Naive thymus-derived CD4-positive, alpha-beta T cell (primary cell): Measurements from ENCODE around the gene GLDC. TPM values are rescaled to one million over a fixed set of nuclear protein-coding genes. Genes with fewer than 3 reads are reported as not detected.
A peak's percentile ranks its signal among the peaks of the same experiment; 100 is the strongest.

Experiments used
- ATAC-seq: fragments of 150-1000 bp; cut with Tn5 transposase; 2 replicates; pipeline ENCODE4 v1.10.0; 2021; ENCODE audit warnings: mild to moderate bottlenecking, moderate library complexity
- CTCF ChIA-PET: fragments of 350-600 bp; sonication (Branson Sonifier 250); formaldehyde crosslinking; loops from one replicate; lab custom pipeline; 2021; ENCODE audit warnings: antibody characterized with exemption; lab: Charles Lee
- POLR2A ChIA-PET: fragments of 350-600 bp; sonication (Branson Sonifier 250); formaldehyde crosslinking; loops from one replicate; lab custom pipeline; 2021; ENCODE audit warnings: antibody characterized with exemption, inconsistent platforms; lab: Charles Lee
- DNase-seq, 9 donors: peaks; one replicate each; pipeline versions ENCODE4 v3.0.0 to v3.0.0-alpha.2; 2020 to 2022; ENCODE audit warnings: mixed read lengths in 1 of 9
- H3K27ac ChIP-seq: one replicate; pipeline ENCODE4 v1.7.0; 2013; ENCODE audit warnings: mild to moderate bottlenecking, low read depth, low read length, moderate library complexity
- H3K27me3 ChIP-seq, 2 donors: one replicate each; pipeline ENCODE4 v1.7.0; 2013; ENCODE audit warnings: low read length in 2 of 2, mild to moderate bottlenecking in 2 of 2, moderate library complexity in 2 of 2; ENCODE audit not compliant: control insufficient read depth in 2 of 2, insufficient read depth in 2 of 2
- H3K36me3 ChIP-seq, 3 experiments: 1 replicate in 2 of 3; 2 replicates in 1 of 3; pipeline ENCODE4 v1.7.0; 2013; ENCODE audit warnings: low read length in 3 of 3, mild to moderate bottlenecking in 3 of 3, moderate library complexity in 1 of 3; ENCODE audit not compliant: insufficient read depth in 3 of 3, control insufficient read depth in 2 of 3
- H3K4me1 ChIP-seq, 2 donors: one replicate each; pipeline ENCODE4 v1.7.0; 2013; ENCODE audit warnings: low read length in 2 of 2, mild to moderate bottlenecking in 2 of 2, moderate library complexity in 1 of 2; ENCODE audit not compliant: control insufficient read depth in 2 of 2, insufficient read depth in 2 of 2
- H3K4me3 ChIP-seq: 2 replicates; pipeline ENCODE4 v1.7.0; 2013; ENCODE audit warnings: mild to moderate bottlenecking, low read length
- H3K9me3 ChIP-seq, 3 experiments: 1 replicate in 2 of 3; 2 replicates in 1 of 3; pipeline ENCODE4 v1.7.0; 2013; ENCODE audit warnings: low read length in 3 of 3; ENCODE audit not compliant: control insufficient read depth in 2 of 3
- H3K27ac Mint-ChIP-seq, 9 donors: one replicate each; pipeline ENCODE4 v1.8.0; 2020 to 2022; ENCODE audit warnings: mixed read lengths in 9 of 9, mild to moderate bottlenecking in 8 of 9, moderate library complexity in 5 of 9, inconsistent platforms in 2 of 9
- H3K27me3 Mint-ChIP-seq, 5 donors: one replicate each; pipeline ENCODE4 v1.8.0; 2021 to 2022; ENCODE audit warnings: mixed read lengths in 5 of 5, mild to moderate bottlenecking in 1 of 5
- H3K36me3 Mint-ChIP-seq, 5 donors: one replicate each; pipeline ENCODE4 v1.8.0; 2020 to 2022; ENCODE audit warnings: mixed read lengths in 5 of 5, mild to moderate bottlenecking in 3 of 5, inconsistent platforms in 1 of 5
- H3K4me1 Mint-ChIP-seq, 7 donors: one replicate each; pipeline ENCODE4 v1.8.0; 2020 to 2022; ENCODE audit warnings: mixed read lengths in 7 of 7, mild to moderate bottlenecking in 3 of 7, inconsistent platforms in 1 of 7
- H3K4me3 Mint-ChIP-seq, 10 donors: one replicate each; pipeline ENCODE4 v1.8.0; 2020 to 2022; ENCODE audit warnings: mild to moderate bottlenecking in 10 of 10, mixed read lengths in 10 of 10, moderate library complexity in 6 of 10, inconsistent platforms in 2 of 10
- H3K9me3 Mint-ChIP-seq, 11 donors: one replicate each; pipeline ENCODE4 v1.8.0; 2020 to 2022; ENCODE audit warnings: mixed read lengths in 11 of 11, mild to moderate bottlenecking in 4 of 11, inconsistent platforms in 1 of 11, moderate library complexity in 1 of 11
- intact Hi-C, 2 donors: fragments of 100-400 bp; cut with micrococcal nuclease; formaldehyde crosslinking; loops; one replicate each; pipeline ENCODE4 v1.15.1; 2023
- polyA plus RNA-seq, 2 donors: library from polyadenylated mRNA; unstranded; fragments of 300-500 nt; fragmentation: Illumina TruSeq; gene quantifications; one replicate each; pipeline ENCODE4 v1.2.3, GENCODE V29; 2021
- total RNA-seq, 6 experiments: library from RNA in 5 of 6; stranded (reverse) in 5 of 6; gene quantifications; 1 replicate in 5 of 6; 2 replicates in 1 of 6; pipeline ENCODE4 v1.2.3 and lab custom pipeline; 2021 to 2026

Gene GLDC
- total and polyA plus RNA-seq, 7 experiments from 2014 or later, result 0.56 to 2.2 (median 2.0) TPM; not detected in 4

DNA sequence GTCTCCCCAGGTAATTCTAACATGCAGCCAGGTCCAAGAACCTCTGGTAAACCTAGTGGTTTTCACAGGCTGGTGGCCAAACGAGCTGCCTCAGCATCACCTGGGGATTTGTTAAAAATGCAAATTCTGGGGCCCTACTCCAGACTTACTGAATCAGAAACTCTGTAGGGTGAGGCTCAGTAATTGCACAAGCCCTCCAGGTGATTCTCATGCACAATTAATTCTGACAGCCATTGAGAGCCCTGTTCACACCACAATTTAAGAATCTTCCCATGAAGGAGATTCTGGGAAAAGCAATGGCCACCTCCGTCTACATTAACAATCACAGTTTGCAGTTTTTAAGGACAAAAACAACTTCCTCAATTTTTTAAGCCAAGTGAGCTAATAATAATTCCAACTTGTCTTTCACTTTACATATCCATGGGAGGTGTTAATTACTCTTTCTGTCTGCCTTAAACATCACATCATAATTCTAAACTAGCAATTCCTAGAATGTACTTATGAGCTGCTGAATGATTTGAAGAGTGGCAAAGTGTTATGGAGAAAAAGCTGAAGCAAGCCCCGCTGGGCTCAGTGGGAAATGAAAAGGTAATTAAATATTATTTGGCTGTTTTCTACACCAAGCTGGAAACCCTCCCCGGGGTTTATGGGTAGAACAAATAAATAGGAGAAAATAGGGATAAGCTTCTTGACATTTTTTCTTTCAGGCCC, 70.0 kb downstream of the GLDC start:
- H3K4me1 ChIP-seq, result no peaks in the 10 kb centered on the region
- H3K9me3 Mint-ChIP-seq, result no peaks in the 10 kb centered on the region
- ChIA-PET POLR2A (interaction anchor here (0.7 kb wide), 1 partner anchor 10 kb away, joined by 3 read pairs; no protein-coding TSS in a partner anchor), CTCF (interaction anchor here (1.2 to 1.8 kb wide), 2 partner anchors 10 to 222 kb away, joined by 3 to 4 read pairs; no protein-coding TSS in a partner anchor)
- no peak overlapping the region for H3K27ac Mint-ChIP-seq
- H3K27ac ChIP-seq, result no peak overlapping the region
- no peak for ATAC-seq
- no peak overlapping the region for H3K4me3 Mint-ChIP-seq
- no peaks in the 10 kb centered on the region for H3K27me3 ChIP-seq
- no peaks in the 10 kb centered on the region for H3K36me3 ChIP-seq
- H3K36me3 Mint-ChIP-seq, result no peaks in the 10 kb centered on the region
- no peak overlapping the region for H3K4me3 ChIP-seq
- no peaks in the 10 kb centered on the region for H3K4me1 Mint-ChIP-seq
- no peak for DNase-seq
- no peaks in the 10 kb centered on the region for H3K9me3 ChIP-seq
- peaks cover 7 to 34% (median 29%) of the 10 kb centered on the region in 5 donors for H3K27me3 Mint-ChIP-seq
- intact Hi-C loops, result no loop called here

DNA sequence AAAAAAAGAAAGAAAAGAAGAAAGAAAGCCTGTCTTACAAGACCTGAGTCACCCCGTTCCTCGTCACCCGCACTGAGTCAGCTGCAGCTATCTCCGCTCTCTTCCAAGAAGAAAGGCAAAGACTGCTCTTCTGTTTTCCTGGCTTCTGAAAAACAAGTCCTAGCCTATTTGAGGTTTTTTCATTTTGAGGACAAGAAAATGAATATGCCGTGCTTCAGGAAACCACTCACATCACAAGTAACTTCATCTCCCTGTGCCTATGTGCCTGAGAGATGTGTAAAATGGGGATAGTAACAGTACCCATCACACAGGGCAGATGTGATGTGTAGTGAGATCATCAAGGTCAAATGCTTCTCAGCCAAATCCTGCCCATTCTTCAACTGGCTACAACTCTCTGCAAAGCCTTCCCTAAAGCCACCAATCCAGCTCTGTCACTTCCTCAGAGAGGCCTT, 78.4 kb downstream of the GLDC start:
- Mint-ChIP-seq H3K27ac (peak overlapping the region in 2 of 9 donors; percentile 31 to 72), H3K9me3 (peaks cover 0 to 2% (median 0%) of the 10 kb centered on the region in 11 donors), H3K27me3 (peaks cover 0 to 11% (median 8%) of the 10 kb centered on the region in 5 donors), H3K36me3 (no peaks in the 10 kb centered on the region), H3K4me1 (peaks cover 0 to 23% (median 0%) of the 10 kb centered on the region in 7 donors), H3K4me3 (peak overlapping the region in 1 of 10 donors; percentile 62)
- Histone ChIP-seq H3K4me1 (no peaks in the 10 kb centered on the region), H3K36me3 (no peaks in the 10 kb centered on the region), H3K27me3 (no peaks in the 10 kb centered on the region), H3K4me3 (no peak overlapping the region), H3K27ac (no peak overlapping the region), H3K9me3 (no peaks in the 10 kb centered on the region)
- intact Hi-C loops, result loop anchor here in 1 of 2 donors (2.0 to 5.0 kb wide), 3 partner anchors 115 to 510 kb away; partner anchors contain the start of gene UHRF2
- ChIA-PET CTCF (interaction anchor here (0.6 to 4.7 kb wide), 5 partner anchors 200 to 425 kb away, joined by 3 to 88 read pairs (median 3); no protein-coding TSS in a partner anchor), POLR2A (no interaction called here)
- peak in 1 of 9 donors; percentile 34 for DNase-seq
- no peak for ATAC-seq

GRCh38 chr9:6566409-6567139, 79.0 kb downstream of the GLDC start:
- Mint-ChIP-seq H3K4me1 (peaks cover 0 to 23% (median 0%) of the 10 kb centered on the region in 7 donors), H3K4me3 (peak overlapping the region in 1 of 10 donors; percentile 62), H3K27me3 (peaks cover 0 to 7% (median 5%) of the 10 kb centered on the region in 5 donors), H3K36me3 (no peaks in the 10 kb centered on the region), H3K9me3 (peaks cover 0 to 2% (median 0%) of the 10 kb centered on the region in 11 donors), H3K27ac (peak overlapping the region in 2 of 9 donors; percentile 31 to 72)
- DNase-seq, result peak in 1 of 9 donors; percentile 57
- Histone ChIP-seq H3K9me3 (no peaks in the 10 kb centered on the region), H3K27me3 (no peaks in the 10 kb centered on the region), H3K36me3 (no peaks in the 10 kb centered on the region), H3K27ac (no peak overlapping the region), H3K4me1 (no peaks in the 10 kb centered on the region), H3K4me3 (no peak overlapping the region)
- ChIA-PET POLR2A (no interaction called here), CTCF (interaction anchor here (0.7 to 4.7 kb wide), 3 partner anchors 212 to 424 kb away, joined by 3 to 88 read pairs (median 4); no protein-coding TSS in a partner anchor)
- peak; percentile 69 for ATAC-seq
- intact Hi-C loops, result loop anchor here in 1 of 2 donors (2.0 to 5.0 kb wide), 3 partner anchors 116 to 509 kb away; partner anchors contain the start of gene UHRF2

GRCh38 chr9:6565312-6565711, 80.2 kb downstream of the GLDC start:
- POLR2A ChIA-PET, result interaction anchor here (0.6 kb wide), 1 partner anchor 10 kb away, joined by 3 read pairs; no protein-coding TSS in a partner anchor

DNA sequence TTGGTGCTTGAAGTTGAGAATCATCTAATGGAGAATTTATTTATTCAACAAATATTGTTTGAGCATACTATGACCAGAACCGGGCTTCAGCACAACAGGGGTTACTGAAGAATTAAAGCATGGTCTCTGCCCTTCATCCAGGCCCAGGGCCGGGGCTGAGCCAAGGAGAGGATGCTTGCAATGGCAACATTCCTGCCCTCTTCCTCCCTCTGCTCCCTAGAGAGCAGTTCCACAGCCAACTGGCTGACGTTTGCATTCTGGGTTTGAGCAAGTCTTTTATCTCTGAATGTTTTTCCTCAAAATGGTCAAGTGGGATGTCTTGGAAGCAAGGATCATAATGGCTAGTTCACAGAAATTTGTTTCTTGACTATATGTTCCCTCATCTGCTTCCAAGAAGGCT, 80.7 kb downstream of the GLDC start:
- no peak overlapping the region for H3K27ac ChIP-seq
- no peak overlapping the region for H3K27ac Mint-ChIP-seq
- POLR2A ChIA-PET, result interaction anchor here (0.6 kb wide), 1 partner anchor 10 kb away, joined by 3 read pairs; no protein-coding TSS in a partner anchor
- ATAC-seq, result no peak
- peaks cover 0 to 7% (median 0%) of the 10 kb centered on the region in 5 donors for H3K27me3 Mint-ChIP-seq
- H3K36me3 Mint-ChIP-seq, result no peaks in the 10 kb centered on the region
- CTCF ChIA-PET, result interaction anchor here (4.7 kb wide), 1 partner anchor 210 kb away, joined by 88 read pairs; no protein-coding TSS in a partner anchor
- intact Hi-C loops, result loop anchor here in 1 of 2 donors (5.0 kb wide), 2 partner anchors 117 to 508 kb away; no protein-coding TSS in a partner anchor
- no peaks in the 10 kb centered on the region for H3K27me3 ChIP-seq
- no peak overlapping the region for H3K4me3 ChIP-seq
- DNase-seq, result no peak
- H3K9me3 ChIP-seq, result no peaks in the 10 kb centered on the region
- H3K36me3 ChIP-seq, result no peaks in the 10 kb centered on the region
- H3K4me1 ChIP-seq, result no peaks in the 10 kb centered on the region
- peaks cover 0 to 2% (median 0%) of the 10 kb centered on the region in 11 donors for H3K9me3 Mint-ChIP-seq
- peaks cover 0 to 23% (median 0%) of the 10 kb centered on the region in 7 donors for H3K4me1 Mint-ChIP-seq
- no peak overlapping the region for H3K4me3 Mint-ChIP-seq

More at GRCh38 chr9:6565312-6565711, 80.2 kb downstream of the GLDC start:
- no peak for DNase-seq
- peaks cover 0 to 7% (median 0%) of the 10 kb centered on the region in 5 donors for H3K27me3 Mint-ChIP-seq
- H3K9me3 Mint-ChIP-seq, result peaks cover 0 to 2% (median 0%) of the 10 kb centered on the region in 11 donors
- CTCF ChIA-PET, result interaction anchor here (4.7 kb wide), 1 partner anchor 211 kb away, joined by 88 read pairs; no protein-coding TSS in a partner anchor
- no peaks in the 10 kb centered on the region for H3K36me3 ChIP-seq
- no peaks in the 10 kb centered on the region for H3K36me3 Mint-ChIP-seq
- no peak overlapping the region for H3K27ac Mint-ChIP-seq
- intact Hi-C loops, result loop anchor here in 1 of 2 donors (5.0 kb wide), 2 partner anchors 117 to 508 kb away; no protein-coding TSS in a partner anchor
- H3K9me3 ChIP-seq, result no peaks in the 10 kb centered on the region
- H3K4me3 ChIP-seq, result no peak overlapping the region
- H3K4me1 ChIP-seq, result no peaks in the 10 kb centered on the region
- H3K4me3 Mint-ChIP-seq, result no peak overlapping the region
- no peaks in the 10 kb centered on the region for H3K27me3 ChIP-seq
- no peak overlapping the region for H3K27ac ChIP-seq
- no peak for ATAC-seq
- H3K4me1 Mint-ChIP-seq, result peaks cover 0 to 23% (median 0%) of the 10 kb centered on the region in 7 donors

DNA sequence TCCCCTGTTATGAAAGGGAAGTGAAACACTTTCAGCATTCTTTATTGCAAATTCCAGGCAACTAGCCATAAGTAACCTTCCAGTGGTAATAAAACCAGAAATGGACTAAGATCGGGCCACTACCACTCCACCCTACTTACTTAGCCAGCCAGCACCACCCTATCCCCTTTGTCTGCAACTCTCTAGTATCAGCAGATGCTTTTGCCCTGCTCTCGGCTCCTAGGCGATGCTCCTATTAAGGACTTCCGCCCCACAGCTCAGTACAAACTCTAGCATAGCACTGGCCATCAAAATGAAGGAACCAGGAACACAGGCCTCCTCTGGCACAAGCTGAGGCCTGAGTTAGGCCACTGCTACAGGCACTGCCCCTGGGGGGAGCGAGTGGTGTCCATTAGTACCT, 81.2 kb downstream of the GLDC start:
- Histone ChIP-seq H3K27ac (no peak overlapping the region), H3K36me3 (no peaks in the 10 kb centered on the region), H3K9me3 (no peaks in the 10 kb centered on the region), H3K27me3 (no peaks in the 10 kb centered on the region), H3K4me3 (no peak overlapping the region), H3K4me1 (no peaks in the 10 kb centered on the region)
- ATAC-seq (no peak), DNase-seq (no peak)
- Mint-ChIP-seq H3K27ac (no peak overlapping the region), H3K36me3 (no peaks in the 10 kb centered on the region), H3K4me1 (peaks cover 0 to 23% (median 0%) of the 10 kb centered on the region in 7 donors), H3K9me3 (peaks cover 0 to 2% (median 0%) of the 10 kb centered on the region in 11 donors), H3K27me3 (peaks cover 0 to 3% (median 0%) of the 10 kb centered on the region in 5 donors), H3K4me3 (no peak overlapping the region)
- CTCF ChIA-PET, result no interaction called here
- POLR2A ChIA-PET, result no interaction called here
- intact Hi-C loops, result no loop called here
